Embryonic facial prominence (tissue), 1 donor: Measurements from ENCODE around the gene FAM117B.
A peak's percentile ranks its signal among the peaks of the same experiment; 100 is the strongest.

ENCODE experiments used
- DNase-seq: peaks from one replicate; pipeline ENCODE4 v3.0.0-alpha.2; 2016; ENCODE audit errors: extremely low spot score

Gene FAM117B

GRCh38 chr2:202634556-202635427, at the start of gene FAM117B:
FAM117B (plus strand) TSS chr2:202634969; CDS start chr2:202635188, 219 bp downstream.
- DNase-seq: peak; percentile 96

DNA sequence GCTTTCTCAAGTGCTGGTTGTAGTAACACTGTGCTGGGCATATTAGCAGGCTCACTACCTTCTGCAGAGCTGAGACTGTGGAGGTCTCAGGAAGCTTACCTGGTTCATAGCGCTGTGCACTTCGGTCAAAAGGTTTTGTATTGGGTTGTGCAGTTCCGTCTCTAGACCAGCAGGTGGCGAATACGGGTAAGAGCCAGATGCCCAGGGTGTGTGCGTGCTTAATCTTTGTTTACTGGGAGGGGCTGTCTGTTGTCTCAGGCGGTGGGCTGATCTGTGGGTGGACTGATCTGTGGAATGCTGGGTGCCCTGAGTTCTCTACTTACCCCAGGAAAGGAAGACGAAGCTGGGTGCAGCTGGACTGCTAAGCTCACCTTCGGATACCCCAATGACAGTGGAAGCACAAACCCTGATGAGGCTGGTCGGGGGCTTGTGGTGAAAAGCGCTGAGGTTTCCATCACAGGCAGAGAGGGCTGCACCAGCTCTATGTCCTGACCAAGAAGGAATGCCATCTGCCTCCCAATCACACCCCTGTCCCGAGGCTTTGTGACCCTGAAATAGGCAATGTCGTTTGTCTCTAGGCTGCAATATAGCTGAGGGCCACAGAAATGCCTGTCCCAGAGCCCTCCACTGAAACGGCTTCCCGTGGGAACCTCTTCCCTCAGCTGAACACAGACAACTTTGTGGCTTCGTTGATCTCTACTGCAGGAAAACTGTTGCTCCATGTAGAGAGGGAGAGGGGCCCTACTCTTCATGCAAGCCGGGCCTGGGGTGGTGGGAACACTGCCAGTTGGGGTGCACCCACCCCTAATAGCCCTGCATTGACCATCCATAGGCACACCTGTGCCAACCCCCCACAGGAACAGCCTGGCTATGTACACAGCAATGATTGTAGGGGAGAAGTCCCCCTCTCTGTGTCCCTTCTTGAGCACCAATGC, 45.9 kb upstream of the FAM117B start:
- DNase-seq: peak; percentile 76

DNA sequence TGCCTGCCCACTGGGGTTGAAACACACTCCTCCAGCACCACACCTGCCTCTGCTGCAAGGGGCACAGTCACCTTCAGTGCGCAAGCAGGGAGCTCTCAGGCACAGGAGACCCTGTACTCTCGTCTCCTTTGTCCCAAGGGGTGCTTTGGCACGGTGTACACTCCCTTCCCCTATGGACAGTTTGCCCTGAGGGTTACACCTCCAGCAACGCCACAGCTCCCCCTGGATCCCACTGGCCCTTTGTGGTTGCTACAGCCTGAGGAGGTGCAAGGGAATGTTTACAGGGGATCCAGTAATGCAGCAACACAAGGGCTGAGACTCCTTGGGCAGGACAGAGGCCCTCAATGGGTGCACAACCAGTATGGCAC, 45.2 kb upstream of the FAM117B start:
- DNase-seq: no peak

DNA sequence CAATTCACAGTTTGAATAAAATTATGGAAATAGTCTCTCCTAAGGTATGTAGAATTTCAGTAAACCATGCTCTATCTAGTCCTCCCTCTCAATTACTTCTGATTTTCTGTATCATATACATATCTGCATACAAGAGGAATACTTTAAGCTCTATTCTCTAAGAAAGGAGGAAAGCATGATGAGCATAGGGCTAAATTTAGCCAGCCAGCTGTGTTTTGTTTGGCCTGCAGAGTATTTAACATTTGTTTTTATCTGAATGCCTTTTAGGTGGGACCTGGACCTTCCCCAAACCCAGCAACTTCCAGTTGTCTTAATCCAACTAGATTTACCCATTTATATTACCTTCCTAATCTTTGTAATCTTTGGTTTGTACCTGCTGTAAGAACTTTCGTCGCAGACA, 42.2 kb upstream of the FAM117B start:
- no peak for DNase-seq

DNA sequence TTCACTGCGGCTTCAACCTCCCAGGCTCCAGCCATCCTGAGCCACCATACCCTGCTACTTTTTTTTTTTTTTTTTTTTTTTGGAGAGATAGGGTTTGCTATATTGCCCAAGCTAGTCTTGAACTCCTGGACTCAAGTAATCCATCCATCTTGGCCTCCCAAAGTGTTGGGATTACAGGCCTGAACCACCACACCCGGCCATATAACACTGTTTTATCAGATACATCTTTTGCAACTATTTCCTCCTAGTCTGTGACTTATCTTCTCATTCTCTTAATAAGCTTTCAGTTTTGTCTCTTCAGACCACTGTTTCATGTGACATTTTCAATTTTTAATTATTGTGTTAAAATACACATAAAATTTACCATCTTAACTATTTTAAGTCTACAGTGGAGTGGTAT, 35.7 kb upstream of the FAM117B start:
- no peak for DNase-seq

DNA sequence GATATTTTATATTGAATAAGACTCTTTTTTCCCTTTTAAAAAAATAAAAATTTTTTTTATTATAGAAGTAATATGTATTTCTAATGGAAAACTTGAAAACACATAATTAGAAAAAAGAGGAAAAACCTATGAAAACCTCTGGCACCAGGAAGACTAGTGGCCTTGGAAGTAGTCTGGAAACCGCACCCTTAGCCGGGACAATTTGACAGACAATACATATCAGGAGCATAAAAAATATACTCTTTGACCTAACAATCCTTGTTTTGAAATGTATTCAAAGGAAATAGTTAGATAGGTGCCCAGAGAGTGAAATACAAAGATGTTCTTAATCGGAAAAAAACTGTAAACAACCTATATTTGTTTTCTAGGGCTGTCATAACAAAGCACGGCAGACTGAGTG, 34.9 kb upstream of the FAM117B start:
- no peak for DNase-seq

- no peak for DNase-seq
These were observed 30.1 kb upstream of the FAM117B start for GRCh38 chr2:202604699-202605098.

DNA sequence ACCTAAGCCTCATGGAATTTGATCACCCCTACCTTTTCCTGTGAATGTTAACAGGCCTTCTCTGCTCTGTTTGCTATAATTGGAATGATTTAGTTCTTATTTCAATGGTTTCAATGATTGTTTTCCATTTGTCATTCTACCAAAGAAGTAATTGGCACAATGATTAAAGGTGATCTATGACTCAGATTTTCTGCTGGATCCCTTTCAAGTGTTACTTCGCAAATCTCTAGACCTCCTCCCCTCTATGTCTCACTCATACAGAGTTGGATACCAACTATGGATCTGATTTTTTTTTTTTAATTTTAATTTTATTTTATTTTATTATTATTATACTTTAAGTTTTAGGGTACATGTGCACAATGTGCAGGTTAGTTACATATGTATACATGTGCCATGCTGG, 29.6 kb upstream of the FAM117B start:
- no peak for DNase-seq

DNA sequence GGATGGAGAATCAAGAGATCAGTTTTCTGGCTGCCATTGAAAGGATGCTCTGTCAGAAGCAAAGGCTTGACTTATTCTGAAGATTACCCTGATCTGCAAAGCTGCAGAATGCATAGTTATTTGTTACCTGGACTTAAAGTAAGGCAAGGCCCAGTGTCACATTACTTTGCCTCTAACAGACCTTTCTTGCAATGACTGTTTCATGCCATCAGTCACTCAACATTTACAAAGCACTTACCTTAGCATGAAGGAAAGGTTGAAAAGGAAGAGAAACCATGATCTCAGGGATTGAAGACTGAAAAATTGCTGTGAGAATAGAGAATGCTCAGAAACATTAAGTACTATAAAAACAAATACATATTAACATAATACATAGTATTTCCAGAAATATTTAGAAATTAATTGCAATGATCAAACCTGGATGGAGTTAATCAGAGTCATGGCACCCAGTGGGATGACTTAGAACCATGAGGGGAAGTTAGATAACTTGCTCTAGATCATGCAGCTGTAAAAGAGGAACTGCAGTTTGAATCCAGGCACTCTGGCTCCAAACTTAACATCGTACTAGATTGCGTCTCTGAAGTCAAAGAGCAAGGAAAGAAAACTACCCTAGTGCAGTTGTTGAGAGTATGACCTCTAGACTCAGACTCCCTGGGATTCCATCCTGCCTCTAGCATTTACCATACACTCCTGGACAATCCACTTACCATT, 26.5 kb upstream of the FAM117B start:
- no peak for DNase-seq

DNA sequence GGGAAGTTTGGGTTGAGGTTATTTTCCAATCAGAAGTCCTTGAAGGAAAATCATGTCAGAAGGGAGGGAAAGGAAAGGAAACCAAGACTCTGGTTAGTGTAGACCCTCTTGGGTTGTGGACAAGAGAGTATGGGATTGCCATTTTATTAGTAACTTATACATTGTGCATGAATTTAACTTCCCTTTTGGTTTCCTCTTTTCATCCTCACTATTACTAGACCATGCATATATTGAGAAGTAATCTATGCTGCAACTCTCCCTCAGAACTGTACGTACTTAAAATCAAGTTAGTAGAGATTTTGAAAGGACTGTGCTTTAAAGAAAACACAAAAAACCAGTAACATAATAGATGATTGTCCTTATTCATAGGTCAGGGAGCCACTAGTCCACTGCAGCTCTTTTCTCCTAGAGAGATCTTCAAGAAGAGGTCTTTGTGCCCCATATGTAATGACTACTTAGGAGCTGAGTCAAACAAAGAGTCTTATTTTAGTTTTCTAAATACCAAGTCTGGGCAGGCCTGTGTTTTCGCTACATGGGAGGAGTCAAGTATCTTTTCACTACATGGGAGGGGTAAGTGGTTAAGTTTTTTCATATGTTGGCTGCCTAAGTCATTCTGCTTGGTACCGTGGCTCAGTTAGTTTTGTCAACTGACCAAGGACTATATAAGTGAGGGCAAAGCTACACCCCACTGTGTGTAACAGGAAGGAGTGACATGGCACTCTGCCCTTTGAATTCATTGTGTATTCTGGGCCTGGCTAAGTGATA, 25.2 kb upstream of the FAM117B start:
- DNase-seq: no peak

DNA sequence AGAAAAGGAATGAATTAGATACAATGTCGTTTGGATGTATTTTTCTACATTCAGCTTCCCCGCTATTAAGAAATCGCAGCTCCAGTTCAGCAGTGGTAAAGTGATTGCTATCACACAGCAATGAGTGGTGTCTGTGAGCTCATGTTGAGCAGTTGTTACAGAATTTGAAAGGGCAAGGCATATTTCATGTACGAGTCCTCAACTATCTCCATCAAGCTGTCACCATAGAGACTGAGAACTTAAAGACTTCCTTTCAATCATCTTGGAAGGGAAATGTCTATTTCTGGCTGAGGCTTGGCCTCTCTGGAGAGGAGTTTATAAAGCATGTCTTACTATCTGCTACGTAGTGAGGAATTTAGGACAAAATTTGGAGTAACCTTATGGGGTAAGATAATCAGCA, 24.4 kb upstream of the FAM117B start:
- DNase-seq: no peak

GRCh38 chr2:202612145-202612544, 22.6 kb upstream of the FAM117B start:
- no peak for DNase-seq

- DNase-seq: no peak
These were observed 21.3 kb upstream of the FAM117B start for GRCh38 chr2:202613479-202613878.

DNA sequence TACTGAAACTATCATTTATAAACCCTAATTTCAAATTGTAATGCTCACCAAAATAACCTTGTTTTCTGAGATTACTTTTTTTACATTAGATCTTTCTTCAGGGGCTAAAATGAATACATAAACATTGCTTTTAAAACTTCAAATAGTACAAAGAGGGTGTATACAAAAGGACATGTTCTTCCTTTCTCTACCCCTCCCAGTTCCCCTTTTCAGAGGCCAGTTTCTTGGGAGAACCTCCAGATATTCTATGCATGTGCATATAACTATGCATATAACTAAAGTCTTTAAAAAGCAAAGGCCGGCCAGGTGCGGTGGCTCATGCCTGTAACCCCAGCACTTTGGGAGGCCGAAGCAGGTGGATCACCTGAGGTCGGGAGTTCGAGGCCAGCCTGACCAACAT, 10.6 kb upstream of the FAM117B start:
- no peak for DNase-seq

DNA sequence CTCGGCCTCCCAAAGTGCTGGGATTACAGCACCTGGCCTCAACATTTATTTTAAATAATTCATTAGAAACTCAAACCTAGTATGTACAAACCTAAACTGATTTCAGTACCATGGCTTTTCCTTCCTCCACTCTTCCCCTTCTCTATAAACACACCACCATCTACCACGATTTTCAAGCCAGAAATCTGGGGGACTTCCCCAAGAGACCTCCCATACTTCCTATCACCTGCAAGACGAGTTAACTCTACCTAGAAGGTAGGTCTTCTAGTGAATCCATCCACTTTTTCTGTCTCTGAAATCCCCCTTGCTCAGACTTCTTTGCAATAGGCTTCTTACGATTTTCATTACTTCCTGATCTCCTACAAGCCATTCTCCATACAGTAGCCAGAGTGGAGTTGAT, 7.7 kb upstream of the FAM117B start:
- DNase-seq: no peak

DNA sequence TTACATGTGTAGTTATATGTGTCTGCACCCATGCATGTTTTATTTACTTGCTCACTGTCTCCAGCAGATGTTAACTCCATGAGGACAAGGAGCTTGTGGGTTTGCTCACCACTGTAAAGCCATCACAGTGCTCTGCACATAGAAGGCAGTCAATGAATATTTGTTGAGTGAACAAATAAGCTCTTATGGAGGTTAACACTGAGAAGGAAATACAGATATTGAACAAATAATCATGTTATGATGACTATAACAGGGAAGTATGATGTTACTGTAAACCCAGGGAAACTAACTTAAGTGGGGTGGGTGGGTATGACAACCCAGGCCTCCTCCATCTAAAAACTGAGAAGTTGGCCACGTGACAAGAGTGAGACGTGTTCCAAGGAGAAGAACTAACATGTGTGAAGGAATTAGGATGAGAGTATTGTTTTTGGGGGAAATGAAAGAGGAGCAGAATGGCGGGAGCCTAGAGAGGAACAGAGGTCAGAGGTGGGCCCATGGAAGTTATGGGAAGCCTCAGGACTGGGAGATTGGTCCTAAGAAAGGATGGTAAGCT, 6.0 kb upstream of the FAM117B start:
- no peak for DNase-seq

DNA sequence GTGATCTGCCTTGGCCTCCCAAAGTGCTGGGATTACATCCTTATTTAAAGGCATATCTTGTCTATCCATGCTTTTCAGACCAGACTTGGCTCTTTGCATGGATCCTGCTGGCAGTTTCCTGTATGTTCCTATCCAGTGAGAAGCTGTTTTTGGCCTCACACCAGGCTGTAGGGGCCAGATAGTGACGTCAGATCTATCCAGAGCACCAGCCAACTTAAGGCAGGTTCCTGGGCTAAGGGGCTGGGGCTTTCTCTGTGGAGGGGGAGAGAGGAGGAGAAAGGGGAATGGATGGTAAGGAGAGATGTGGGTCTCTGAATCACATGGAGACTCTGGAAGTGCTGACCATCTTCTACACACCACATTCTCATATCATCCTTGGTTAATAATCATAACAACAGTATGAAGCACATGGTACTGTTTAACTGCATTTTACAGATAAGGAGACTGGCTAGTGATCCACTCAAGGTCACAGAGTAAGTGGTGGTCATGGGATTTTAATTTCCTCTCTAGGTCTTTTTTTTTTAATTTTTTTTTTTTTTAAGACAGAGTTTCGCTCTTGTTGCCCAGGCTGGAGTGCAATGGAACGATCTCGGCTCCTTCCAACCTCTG, 2.0 kb upstream of the FAM117B start:
- DNase-seq: no peak

- DNase-seq: no peak
These were observed 1.3 kb upstream of the FAM117B start for GRCh38 chr2:202633470-202633869.

GRCh38 chr2:202635428-202636212, 851 bp downstream of the FAM117B start:
- DNase-seq: no peak

DNA sequence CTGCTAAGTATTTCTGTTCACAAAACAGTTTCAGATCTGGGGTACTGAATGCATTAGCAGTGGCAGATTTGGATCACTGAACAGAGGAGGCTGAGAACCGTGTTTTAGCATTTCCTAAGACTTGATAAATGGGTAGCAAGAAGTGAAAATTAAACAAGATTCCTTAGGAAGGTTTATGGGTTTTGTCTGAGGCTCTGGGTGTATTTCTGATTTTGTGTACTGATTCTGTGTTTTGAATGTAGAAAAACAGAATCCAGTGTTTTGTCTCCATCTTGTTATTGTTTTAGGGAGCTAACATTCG, 1.4 kb downstream of the FAM117B start:
- DNase-seq: no peak
